Globus pallidus (tissue), 1 donor: ENCODE results near the gene TTC21A.
A peak's percentile ranks its signal among the peaks of the same experiment; 100 is the strongest.

ENCODE experiments used
- DNase-seq: peaks from one replicate; pipeline ENCODE4 v3.0.0-alpha.2; 2015; ENCODE audit warnings: low spot score

Gene TTC21A

DNA sequence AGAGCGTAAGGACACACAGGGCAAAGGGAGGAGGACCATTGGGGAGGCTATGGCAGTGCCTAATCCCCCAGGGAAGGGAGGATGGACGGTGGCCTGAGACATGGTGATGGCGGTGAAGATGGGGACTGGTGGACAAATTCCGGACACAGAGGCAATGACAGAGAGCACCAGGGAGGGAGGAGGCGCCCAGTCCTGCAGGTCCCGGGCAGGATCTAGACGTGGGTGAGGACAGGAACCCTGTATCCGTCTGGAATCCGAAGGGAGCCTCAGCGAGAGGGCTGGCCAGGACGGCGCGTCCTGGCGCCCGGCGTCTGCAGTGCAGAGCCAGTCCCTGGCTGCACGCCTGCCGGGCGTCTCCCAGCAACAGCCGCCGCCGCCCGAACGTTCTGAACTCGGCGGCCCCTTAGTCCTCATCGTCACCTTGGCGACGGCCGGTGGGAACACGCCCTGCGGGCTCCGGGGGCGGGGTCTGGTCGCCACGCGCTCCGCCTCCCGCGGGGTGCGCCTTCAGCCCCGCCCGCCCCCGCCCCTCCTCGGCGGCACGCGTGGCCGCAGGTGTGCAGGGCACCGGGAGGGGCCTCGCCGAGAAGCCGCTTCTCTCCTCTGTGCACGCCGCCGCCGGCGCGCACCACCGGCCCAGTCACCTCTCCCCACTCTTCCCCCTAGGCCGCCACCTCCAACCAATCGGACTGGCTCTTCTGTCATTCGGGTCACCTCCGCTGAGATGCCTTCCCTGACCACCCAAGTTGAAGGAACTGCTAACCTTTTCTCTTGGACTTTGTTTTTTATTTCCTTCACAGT, 73.3 kb downstream of the TTC21A start:
- DNase-seq = peak; percentile 64

- DNase-seq = no peak
Observed at GRCh38 chr3:39181408-39182335, 74.2 kb downstream of the TTC21A start.

- DNase-seq = peak; percentile 28
Observed at GRCh38 chr3:39183211-39184080, 76.0 kb downstream of the TTC21A start.

DNA sequence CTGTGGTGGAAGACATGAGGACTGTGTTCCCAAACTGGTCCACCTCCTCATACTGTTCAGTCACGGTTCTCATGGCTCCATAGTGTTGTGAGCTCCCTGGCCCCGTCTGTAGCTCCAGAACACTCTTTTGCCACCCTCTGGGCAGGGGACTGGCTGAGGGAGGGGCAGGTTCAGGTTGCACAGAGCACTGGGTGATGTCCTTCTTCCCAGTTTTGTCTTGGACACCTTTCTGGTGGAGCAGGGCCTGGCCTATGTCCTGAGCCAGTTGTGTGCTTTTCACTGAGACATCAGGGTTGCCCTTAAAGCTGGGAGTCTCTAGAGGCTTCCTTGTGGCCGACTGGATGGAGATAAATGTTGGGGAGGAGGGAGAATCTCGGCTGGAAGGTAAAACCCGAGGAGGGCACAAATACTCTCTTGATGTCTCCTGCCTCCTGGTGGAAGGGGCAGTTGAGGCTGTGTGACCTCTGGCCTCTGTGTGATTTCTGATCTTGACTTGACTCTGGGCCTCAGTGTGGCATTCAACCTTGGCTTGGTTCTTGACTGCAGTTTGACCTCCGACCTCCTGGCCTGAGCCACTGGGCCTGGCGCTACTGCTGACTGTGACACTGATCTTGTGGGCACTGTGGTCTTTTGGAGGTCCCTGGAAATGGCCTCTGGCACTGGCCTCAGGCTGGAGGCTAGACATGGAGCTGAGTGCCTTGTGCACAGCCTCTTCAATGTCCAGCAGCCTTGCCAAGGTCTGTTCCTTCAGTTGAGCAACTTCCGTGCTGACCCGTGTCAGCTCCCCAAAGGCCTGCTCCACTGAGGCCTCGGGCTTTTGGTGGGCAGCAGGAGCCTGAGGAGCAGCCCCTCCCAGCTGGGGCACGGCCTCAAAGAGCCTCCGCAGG, 76.8 kb downstream of the TTC21A start:
- DNase-seq = no peak

GRCh38 chr3:39184968-39185285, 77.4 kb downstream of the TTC21A start:
- DNase-seq = no peak

DNA sequence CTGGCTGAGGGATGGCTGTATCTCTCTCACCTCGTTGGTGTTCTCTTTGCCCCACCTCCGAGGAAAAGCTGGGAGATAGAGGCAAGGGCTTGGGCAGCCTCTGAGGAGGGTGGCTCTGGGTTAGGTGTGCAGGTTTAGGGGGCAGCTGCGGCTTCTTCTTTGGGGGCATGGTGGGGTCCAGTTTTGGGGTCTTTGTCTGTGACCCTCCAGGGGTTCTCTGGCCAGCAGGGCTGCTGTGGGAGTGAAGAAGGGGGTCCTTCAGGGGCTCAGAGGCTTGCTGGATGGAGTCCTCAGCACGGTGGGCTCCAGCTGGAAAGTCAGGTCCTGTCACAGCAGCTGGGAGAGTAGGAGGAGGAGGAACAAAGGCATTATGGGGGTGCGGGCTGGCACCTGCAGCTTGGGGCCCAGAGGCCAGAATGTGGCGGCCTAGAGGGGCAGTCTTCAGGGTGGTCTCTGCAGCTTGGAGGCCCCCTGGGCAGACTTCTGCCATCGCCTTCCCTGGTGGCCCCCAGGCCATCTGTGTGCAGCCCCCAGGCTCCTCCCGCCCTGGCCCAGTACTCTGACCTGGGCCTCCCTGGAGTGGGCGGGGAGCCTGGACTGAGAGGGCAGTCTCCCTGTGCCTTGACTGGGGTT, 78.0 kb downstream of the TTC21A start:
- DNase-seq = no peak

DNA sequence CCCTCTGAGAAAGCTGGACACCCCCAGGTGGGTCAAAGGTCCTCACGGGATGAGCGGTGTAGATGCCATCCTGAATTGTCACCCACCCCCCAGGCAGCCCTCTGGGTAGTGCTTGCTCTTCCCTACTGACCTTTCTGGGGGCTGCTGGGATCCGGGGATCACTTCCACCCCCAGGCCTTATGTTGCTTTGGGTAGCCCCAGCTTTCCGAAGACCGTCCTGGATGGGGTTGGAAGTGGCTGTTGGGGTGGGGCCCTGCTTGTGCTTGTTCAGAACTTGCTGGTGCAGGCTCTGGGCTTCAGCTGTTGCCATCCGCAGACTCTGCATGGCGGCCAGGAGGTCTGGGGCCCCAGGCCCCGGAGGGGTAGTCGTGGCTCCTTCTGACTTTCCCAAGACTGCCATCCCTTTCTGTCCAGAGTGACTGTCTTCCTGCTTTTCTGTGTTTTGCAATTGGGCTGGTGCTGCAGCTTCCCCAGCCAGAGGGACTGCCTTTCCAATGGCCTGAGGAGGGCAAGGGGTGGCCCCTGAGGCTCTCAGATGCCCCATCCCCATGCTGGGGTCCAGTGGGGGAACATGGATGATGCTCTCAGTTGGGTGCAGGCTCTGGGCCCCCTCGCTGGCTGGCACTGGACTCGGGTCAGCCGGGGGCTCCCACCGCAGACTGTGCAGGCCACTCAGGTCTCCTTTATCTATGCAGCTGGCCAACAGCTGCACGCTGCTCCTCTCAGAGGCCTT, 78.6 kb downstream of the TTC21A start:
- DNase-seq = no peak

GRCh38 chr3:39186692-39187151, 79.2 kb downstream of the TTC21A start:
- DNase-seq = no peak

DNA sequence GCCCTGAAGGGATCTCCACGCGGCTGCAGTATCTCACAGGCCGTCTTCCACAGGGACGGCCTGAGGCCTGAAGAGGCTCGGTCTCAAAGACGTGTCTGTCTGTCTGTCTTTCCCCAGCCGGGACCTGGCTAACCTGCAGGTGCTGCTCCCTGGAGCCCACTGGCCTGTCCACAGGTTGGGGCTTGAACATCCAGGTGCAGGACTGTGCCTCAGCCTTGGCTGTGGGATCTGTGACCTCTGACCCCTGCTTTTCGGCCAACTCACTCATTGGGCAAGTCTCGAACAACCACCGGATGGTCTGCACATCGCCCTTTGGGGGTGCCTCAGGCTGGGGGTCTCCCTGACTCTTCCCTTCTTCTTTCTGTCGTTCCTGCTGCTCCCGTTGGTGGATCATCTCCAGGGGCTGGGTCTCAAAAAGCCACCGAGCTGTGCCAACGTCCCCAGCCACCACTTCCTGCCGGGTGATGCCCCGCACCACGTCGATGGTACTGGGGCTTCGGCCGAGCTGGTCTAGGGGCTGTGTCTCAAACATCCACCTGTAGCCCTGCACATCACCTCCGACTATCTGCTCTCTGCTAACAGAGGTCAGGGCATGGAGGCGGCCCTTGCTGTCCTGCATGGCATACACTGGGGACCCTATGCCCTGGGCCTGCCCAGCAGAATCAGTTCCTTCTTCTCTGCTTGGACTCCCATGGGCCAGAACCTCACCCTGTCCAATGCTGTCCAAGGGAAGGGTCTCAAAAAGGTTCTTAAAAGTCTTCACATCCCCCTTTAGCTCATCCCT, 80.1 kb downstream of the TTC21A start:
- DNase-seq = no peak
